GM18517 (cell line): ENCODE data around the gene PALM2AKAP2.

Experiments used
- ATAC-seq: cut with Tn5 transposase; IDR thresholded peaks from one replicate; pipeline ENCODE4 v1.9.1; 2021; ENCODE audit warnings: mild to moderate bottlenecking, moderate library complexity; ENCODE audit not compliant: unreplicated experiment

PALM2AKAP2 gene

DNA sequence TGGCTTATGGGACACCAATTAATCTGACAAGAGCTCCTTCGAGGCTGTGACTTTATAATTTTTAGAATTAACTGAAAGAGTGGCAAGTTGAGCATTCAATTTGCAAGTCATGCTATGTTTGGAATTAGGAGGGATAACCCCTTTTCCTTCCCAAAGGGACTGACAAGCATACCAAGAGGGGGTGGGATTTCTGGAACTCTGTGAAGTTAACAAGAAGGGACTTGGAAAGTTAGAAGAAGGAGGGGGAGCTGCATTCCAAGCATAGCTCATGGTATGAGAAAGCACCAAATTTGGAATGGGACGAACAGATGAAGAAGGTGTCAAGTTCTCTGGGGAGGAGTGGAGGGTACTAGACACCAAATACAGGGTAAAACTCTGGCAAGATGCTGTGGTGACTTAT lies 8.9 kb upstream of the PALM2AKAP2 start:
- ATAC-seq = no peak

DNA sequence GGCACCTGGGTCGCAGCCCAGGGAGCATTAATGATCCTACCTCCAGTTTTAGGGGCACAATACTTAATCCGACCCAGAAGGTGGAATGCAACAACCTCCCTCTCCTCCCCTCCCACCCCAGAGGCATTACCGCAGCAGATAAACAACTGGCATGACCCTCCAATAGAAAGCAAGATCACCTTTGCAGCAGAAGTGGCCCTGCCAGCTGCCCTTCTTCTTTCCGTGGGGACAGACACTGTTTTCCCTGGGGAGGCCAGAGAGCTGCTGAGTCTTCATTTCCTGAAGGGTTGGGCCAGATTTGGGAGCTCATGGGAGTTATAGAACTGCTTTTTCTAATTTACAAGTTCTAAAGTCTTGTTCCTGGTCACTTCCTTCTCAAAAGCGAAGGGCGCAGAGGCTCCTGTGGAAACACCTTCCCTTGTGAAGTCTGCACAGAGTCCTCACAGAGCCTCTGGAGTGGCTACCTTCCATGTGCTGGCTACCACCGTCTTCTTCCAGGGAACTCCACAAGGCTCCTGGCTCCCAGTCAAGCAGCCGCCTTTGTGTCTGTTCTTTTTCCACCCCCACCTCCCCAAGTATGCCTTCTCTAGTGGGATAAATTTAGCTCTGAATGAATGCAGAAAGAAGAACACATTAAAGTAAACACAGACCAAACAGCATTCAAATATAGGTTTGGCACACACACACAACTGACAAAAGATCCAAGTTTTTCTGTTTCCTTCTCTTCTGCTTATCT lies 8.0 kb upstream of the PALM2AKAP2 start:
- no peak for ATAC-seq

DNA sequence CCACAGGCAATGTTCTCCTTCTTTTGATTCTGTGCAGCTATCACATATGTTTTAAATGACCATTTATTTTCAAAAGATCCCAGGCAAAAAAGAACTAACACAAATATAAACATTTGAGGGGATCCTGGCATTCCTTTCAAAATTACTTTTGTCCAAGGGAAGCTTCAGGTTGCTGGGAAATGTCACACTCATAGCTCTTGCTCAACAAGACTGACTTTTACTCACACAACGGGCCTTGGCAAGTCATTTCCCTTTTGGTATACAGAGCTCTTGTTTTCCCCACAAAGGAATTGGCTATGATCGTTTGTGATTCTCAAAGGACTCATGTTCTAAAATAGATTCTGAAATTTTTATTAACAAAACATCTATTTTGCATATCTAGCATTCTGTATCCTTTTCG lies 4.5 kb upstream of the PALM2AKAP2 start:
- no peak for ATAC-seq

DNA sequence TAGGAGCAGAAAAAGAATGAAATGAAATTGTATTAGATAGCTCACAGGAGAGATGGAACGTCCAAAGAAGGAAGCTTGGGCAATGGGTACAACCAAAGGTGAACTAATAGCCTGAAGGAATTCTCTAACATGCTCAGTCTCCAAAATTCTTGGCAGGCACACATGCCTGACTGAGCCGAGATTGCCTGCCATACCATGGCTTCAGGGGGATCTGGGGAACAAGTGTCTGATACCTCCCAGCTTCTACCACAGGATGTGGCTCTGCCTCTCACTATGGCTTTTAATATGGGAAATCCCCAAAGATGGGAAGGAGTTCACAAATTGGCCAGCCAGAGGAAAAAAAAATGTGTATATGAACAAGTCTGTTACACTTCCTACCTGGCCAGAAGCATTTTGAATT lies 3.6 kb upstream of the PALM2AKAP2 start:
- ATAC-seq = no peak

DNA sequence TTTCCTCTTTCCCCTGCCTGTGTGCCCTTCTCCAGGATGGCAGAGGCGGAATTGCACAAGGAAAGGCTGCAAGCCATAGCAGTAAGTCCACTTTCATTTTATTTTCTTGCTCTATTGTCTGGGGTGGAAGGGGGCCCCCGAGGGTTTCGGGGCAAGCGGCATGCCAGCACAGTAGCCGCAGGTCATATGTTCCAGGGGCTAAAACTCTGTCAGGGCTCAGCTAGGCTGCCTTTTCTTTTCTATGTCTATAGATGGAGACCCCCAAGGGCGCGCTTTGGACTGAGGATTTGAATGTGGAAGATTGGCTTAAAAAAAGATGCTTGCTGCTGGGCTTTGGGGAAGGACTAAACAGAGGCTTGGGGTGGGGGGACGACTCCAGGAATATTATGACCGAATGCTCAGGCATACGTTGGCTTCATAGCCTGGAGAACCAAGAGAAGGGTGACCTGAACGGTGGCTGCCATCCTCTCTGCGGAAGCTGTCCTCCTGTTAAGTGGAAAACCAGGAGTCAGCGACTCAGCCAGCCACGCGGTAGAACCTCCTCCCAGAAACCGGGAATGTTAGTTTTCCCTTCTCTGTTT lies 545 bp downstream of the PALM2AKAP2 start:
- no peak for ATAC-seq

DNA sequence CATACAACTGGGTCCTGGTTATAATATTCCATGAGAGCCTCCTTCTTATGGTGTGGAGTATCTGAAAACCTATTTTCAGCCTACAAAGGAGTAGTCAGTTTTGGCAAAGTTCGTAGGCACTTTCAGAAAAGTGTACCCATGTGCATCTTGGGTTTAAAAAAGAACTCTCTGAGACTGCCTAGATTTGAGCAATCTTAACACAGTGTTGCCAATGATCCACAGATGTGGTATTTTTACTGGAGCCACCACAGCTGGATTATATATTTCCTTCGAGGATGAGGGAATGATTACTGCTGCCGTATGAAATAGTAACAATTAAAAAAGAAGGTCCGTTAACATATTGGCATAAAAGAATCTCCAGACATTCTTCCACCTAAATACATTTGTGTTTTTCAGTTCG lies 1.1 kb downstream of the PALM2AKAP2 start:
- no peak for ATAC-seq

DNA sequence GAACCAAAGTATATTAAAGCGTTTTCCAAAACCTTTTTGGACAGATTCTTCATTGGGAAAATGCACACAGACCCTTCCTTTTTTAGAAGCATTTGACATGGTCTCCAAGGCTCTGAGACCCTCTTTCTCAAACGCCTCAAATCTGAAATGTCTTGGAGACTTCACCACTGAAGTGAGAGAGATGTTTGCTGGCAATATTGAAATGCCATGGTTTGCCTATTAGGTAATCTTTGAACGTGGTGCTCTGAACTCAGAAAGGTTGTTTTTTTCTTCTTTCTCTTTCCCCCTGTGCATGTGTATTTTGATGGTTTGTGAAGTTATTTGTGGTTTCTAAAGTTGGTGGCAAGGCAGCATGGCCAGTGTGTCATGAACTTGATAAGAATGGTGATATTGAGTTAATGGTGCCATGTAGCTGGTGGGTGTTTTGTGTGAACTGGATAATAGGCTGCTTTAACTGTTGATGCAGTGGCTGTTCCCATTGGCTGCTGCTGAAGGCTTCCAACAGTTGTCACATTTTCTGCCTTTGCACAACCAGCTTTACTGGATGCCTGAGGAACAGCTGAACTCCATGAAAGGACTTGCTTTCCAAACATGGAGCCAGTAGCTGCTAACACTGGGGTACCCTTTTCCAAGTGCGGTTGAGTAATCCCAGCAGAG lies 1.7 kb downstream of the PALM2AKAP2 start:
- no peak for ATAC-seq

DNA sequence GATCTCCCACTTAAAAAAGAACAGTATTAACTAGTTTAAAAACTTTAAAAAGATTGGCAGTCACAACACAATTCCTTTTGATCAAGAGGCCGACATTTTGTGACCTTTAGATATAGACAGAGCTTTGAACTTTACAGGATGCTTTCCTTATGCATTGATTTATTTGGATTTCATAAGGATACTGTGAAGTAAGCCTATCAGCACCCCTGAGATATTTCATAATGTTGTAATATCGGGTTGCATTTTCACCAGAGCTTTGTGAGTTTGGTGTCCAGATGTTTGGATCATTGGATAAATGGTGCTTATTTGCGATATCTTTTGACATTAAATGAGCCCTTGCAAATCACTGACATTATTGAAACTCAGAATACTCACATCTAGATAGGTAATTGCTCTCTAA lies 7.7 kb downstream of the PALM2AKAP2 start:
- no peak for ATAC-seq

DNA sequence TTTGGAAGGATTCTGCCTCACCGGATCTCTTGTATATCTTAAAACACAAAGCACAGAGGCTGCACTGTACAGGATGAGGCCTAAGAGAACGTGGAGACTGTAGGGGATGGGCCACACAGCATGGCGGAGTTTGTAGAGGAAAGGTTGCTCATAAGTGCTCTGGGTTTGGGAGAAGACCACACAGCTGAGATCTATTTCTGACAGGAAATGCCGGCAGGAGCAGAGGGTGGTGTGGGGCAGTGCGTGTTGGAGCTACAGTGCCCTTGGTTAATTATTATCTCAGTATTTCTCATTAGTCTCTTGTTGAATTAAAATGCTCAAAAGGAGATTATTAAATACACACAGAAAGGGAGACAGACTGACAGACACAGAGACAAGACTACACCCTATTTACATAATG lies 9.6 kb downstream of the PALM2AKAP2 start:
- ATAC-seq = no peak

DNA sequence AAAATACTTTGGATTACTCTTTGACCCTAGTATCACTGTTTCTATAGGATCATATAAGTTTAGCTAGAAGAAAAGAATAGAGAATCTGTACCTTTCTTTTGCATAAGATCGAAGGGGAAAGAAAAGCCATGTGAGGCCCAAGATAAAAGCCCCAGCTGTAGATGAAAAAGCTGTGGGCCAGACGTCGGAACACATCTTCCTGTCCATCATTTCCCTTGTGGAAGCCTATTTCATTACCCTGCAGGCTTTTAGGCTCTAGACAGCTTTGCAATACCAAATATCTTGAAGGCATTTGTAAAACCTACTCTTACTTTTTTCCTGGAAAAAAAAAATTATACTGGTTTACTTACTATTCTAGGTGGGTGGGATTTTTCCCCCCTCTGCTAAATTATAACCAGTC lies 10.0 kb downstream of the PALM2AKAP2 start:
- ATAC-seq = no peak

DNA sequence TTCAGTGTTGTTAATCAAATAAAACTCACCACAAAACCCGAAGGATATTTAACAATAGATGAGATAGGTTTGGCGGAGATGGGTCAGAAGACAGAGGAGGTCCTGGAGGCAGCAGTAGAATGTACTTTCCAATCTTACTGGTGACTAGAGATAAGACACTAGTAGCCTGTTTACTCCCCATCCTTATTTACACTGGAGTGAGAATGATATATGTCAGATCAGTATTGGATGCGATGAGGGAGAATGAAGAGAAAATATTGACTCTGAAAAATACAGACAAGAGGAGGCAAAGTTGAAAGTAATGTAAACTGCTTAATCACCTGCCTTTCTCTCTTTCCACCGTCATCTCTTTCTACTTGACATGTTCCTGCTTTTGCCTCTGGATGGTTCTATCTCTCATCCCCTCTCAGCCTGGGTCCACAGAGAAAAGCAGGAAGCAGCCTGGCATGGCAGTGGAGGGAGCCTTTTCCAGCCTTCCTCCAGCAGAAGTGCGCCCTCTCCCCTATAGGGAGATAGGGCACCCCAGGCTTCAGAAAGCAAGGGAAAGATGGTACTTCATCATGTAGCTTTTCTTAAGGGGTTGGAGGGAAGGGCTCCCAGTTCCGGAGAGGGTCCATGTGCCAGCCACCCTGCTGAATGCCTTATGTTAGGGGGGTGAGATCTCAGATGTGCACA lies 11.1 kb downstream of the PALM2AKAP2 start:
- no peak for ATAC-seq

DNA sequence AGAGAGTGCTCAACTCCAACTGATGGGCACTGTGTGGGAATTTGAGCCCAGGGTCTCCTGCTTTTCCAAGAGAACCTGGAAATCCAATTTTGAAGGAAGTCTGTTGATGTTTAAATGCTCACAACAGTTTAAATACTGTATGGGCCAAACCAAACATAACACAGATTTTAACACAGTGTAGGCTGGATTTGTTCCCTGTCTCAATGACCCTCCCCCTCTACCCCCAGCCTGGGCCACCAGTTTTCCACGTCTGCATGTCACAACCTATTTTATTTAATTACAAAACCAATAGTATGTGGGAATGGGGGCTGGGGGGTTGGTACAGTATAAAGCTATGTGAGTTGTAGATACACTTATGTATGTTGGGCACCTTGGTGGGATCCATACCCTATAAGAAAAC lies 11.7 kb downstream of the PALM2AKAP2 start:
- ATAC-seq = no peak

DNA sequence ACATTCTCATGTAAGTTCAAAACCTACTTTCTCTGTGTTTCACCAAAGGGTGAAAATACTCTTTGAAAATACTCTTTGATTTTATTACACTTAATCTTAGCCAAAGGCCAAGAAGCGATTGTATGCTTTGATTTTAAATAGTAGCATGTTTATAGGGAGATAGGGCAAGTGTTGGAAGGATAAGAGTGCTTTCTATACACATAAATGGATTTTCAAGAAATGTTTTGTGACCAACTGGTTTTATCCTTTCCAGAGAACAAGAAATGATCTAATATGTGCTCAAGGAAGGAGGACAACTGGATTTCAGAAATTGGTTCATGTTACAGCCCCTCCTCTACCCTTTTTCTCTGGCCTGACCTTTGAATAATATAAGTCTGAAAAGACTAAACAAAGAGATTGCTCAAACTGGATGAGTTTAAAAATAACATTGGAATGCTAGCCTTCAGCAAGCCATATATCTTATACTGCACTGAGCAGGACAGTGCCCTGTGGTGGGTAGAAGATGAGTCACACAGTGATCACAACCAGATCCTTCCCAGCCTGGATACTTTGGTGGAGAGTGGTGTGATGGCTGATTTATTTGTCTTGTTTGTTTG lies 13.1 kb downstream of the PALM2AKAP2 start:
- no peak for ATAC-seq

DNA sequence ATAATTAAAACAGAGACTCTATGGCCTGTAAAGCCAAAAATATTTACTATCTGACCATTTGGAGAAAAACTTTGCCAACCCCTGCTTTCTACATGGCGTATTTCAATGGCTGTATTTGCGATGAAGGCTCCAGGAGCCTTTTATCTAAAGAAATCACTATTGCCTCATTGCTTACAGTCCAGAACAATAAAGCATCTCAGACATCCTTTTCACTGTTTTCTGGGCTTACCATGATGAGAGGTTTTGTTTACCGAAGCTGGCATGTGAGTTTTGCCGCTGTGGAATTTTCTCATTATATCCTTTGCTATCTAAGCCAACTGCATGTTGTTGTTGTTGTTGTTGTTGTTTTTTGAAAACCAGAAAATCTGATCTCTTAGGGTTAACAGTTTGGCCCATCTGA lies 13.9 kb downstream of the PALM2AKAP2 start:
- ATAC-seq = no peak

DNA sequence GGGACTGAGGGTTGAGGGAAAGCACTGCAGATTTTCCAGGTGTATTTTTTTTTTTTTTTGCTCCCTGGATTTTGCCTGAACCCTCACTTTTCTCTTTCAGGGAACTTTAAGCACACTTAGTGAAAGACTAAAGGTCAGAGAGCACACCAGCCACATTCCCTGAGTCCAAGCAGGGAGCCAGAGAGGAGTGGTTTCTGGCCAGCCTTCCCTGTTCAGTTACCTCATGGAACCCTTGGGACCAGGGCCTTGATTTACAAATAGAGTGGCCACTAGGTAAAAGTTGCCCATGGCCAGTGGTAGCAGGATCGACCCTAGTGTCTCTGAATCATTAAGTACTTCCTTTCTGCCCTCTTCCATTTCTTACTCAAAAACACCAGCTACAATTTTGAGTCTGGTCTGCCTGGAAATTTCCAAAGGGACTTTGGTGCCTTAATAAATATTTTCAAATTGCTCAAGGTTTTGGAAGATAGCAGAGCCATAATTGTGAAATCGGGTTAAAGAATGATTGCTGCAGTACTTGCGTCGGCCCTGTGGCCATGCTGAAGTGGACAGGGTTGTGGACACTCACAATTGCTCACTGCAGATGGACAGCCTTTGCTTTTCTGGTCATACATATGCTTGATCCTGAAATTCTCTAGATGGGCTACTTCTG lies 14.5 kb downstream of the PALM2AKAP2 start:
- ATAC-seq = no peak

DNA sequence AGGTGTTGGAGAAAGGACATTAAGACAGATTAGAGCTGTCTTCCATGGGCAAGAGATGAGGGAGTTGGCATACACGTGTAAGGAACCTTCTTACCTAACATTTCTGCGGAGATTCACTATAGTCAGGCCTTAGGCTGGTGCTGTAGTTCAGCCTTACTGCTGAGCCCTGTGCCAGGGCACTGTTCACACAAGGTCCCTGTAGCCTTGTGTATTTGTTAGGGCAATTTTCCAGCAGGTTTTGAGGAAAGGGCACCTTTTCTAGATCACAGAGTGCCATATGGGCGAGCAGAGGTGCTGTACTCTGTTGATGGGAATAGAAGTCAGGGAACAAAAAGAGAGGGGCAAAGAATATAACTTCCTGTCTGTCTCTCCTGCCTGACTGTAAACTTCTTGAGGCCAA lies 15.6 kb downstream of the PALM2AKAP2 start:
- no peak for ATAC-seq

DNA sequence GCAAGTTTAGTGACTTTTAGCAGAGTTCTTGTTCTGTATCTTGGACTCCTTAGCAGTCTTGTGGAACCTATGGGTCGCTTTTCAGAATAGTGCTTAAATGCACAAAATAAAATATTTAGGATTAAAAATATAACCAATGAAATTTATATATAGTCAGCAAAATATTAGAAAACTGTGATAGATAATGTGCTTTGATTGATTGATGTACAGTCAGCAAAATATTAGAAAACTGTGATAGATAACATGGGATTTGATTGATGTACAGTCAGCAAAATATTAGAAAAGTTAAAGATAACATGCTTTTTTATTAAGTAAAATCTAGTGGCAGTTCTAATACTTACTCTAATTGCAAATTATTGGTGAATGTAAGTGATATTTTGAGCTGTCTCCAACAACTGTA lies 16.1 kb downstream of the PALM2AKAP2 start:
- ATAC-seq = no peak

DNA sequence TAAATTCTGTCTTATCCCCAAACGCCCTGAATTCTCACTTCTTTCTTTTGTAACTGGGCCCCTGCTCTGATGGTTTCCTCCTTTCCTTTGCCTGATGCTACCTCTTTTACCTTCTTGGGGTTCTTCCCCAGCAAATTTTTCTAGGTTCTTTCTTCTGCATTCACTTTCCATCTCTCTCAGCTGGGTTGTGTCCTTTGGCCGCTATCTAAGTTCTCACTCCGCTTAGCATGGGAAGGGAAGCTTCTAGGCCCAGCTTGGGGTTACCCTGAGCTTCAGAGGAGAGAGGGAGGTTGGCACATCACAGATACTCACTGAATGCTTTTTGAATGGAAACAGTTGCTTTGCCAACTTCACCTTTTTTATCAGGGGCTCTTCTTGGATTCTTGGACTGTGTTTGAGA lies 17.0 kb downstream of the PALM2AKAP2 start:
- no peak for ATAC-seq

DNA sequence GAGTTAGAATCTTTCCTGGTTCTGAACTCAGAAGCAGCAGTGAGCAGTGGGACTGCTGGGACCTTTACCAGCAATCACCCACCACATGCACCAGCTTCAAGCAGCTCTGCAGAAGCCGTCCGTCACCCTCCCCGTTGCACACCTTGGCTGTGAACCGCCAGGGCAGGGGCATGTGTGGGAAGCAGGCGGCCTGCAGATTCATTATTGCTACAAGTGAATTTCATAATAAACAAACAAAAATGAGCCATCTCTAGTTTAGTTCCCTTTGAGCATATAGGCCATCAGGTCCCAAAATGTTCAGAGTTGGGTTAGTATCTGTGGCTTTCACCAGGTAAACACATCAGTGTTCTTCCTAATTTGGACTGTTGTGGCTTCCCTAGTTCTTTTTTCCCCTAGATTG lies 17.5 kb downstream of the PALM2AKAP2 start:
- no peak for ATAC-seq

DNA sequence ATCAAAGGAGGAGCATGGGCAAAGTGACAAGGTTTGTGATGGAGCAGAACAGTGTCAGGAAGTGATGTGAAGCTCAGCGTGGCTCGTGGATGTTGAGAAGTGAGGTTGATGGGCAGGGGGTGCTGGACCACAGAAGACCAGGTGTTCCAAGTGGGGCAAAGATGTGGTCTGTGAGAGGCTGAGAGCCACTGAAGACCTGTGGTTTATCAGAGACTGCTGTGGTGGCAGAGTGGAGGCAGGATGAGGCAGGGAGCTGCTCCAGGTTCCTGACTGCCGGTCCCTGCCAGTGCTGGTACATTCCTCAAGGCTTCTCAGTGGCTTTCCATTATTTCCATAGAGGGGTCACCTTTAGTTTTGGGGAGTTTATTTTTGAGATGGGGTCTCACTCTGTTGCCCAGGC lies 19.1 kb downstream of the PALM2AKAP2 start:
- no peak for ATAC-seq

DNA sequence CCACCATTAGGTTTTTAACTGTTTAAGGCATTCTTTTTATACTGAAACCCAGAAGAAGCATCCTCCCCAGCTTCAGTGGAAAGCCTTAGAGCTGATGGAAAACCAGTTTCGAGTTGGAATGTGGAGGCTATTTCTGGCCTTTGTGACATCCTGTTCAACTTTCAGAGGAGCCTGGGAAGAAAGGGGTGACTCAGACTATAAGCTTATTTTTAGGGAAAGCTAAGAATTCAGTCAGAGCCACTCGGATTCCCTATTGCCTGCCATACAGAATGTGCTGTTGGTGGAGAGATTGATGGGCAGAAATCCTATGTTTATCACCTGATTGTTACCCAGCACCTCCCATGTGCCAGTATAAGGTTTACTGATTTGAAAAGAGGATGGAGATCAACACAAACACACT lies 19.8 kb downstream of the PALM2AKAP2 start:
- no peak for ATAC-seq
